ENCODE data around the gene C11orf65. TPM values are rescaled to one million over a fixed set of nuclear protein-coding genes. Genes with fewer than 3 reads are reported as not detected.

The C11orf65 gene
- total and polyA plus RNA-seq, 2 donors (not counting 1 experiment from before 2014, with no cell fraction given) = 0.25 to 1.4 TPM

GRCh38 chr11:108483163-108483562, 15.8 kb upstream of the C11orf65 start:
- Histone ChIP-seq H3K4me3 (ENCODE audit: control extremely low read depth in 1 of 5, extremely low read depth in 1 of 5, insufficient read depth in 1 of 5, low read depth in 2 of 5, low read length in 4 of 5) (no peak overlapping the region), H3K27ac (ENCODE audit: low read length in 2 of 2) (no peak overlapping the region), H3K9me3 (ENCODE audit: control extremely low read depth in 1 of 3, control insufficient read depth in 2 of 3, insufficient read depth in 1 of 3, low read length in 2 of 3) (no peaks in the 10 kb centered on the region), H4K20me1 (ENCODE audit: control insufficient read depth, insufficient read depth, low read length, poor library complexity, severe bottlenecking) (no peaks in the 10 kb centered on the region), H3K36me3 (replicated peaks in 1 of 2; ENCODE audit: control extremely low read depth in 1 of 2, control insufficient read depth in 1 of 2, extremely low read depth in 1 of 2, insufficient read depth in 2 of 2, low read length in 1 of 2) (peaks cover 0 to 2% of the 10 kb centered on the region in 2 experiments), H3K27me3 (replicated peaks in 1 of 4; ENCODE audit: control extremely low read depth in 1 of 4, control insufficient read depth in 3 of 4, insufficient read depth in 4 of 4, low read length in 3 of 4) (no peaks in the 10 kb centered on the region), H2AFZ (ENCODE audit: insufficient read depth, low read depth, low read length, poor library complexity, severe bottlenecking) (no peak overlapping the region), H3K9ac (ENCODE audit: low read length) (no peak overlapping the region), H3K4me1 (ENCODE audit: control insufficient read depth in 2 of 2, insufficient read depth in 2 of 2, low read length in 2 of 2) (no peaks in the 10 kb centered on the region), H3K4me2 (replicated peaks; ENCODE audit: low read depth, low read length, poor library complexity, severe bottlenecking) (no peak overlapping the region), H3K79me2 (ENCODE audit: control insufficient read depth, insufficient read depth, low read length) (no peaks in the 10 kb centered on the region)
- Mint-ChIP-seq H3K4me3 (no peak overlapping the region), H3K4me1 (no peaks in the 10 kb centered on the region), H3K27me3 (no peaks in the 10 kb centered on the region), H3K27ac (no peak overlapping the region), H3K9me3 (ENCODE audit: insufficient read depth) (no peaks in the 10 kb centered on the region)
- ChIA-PET CTCF (no interaction called here), POLR2A (no interaction called here)
- ATAC-seq (ENCODE audit: low read depth) (no peak), DNase-seq (no peak)
- TF ChIP-seq EZH2 (IDR thresholded peaks at IDR 0.05; ENCODE audit: borderline replicate concordance, insufficient read depth, low read depth, low read length, poor library complexity, severe bottlenecking) (no peak), CTCF (IDR thresholded peaks at IDR 0.05) (no peak)
- intact Hi-C loops (cut with micrococcal nuclease) = no loop called here

DNA sequence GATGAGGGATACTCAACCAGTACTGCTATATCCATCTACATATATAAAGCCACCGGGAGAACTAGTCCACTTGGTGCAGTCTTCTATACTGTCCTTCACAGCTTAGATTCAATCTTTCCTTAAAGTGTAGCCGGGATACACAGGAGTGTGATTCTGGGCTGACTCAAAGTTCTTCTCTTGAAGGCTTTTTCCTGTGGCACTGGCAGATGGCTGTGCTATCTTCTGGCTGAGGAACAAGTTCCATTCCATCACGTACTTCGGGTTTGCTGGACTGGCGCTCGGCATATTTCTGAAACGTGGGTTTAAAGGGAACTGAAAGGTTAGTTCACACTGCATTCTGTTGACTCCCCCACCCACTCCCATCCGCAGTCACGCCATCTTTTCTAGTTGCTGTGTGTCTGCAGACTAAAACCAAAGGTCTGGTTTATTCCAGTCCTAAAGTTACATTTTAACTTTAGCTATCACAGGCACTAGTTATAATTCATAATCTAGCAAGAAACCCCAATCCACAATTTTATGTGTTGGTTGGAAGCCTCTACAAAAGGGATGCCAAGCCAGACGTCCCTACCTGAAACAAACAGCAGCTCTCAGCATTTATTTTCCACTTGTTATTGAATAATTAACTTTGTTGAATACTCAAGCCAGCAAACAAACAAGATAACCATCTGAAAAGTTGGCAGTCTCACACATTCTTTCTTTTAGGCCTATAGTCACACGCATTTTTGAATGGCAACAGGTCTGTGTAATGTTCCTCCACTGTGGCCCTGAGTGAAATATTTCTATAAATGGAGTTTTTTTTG, 7.5 kb upstream of the C11orf65 start:
- no peak overlapping the region for H3K27ac Mint-ChIP-seq
- ChIA-PET CTCF (no interaction called here), POLR2A (no interaction called here)
- no peaks in the 10 kb centered on the region for H3K27me3 ChIP-seq (replicated peaks in 1 of 4; ENCODE audit: control extremely low read depth in 1 of 4, control insufficient read depth in 3 of 4, insufficient read depth in 4 of 4, low read length in 3 of 4)
- no peaks in the 10 kb centered on the region for H3K9me3 Mint-ChIP-seq (ENCODE audit: insufficient read depth)
- intact Hi-C loops (cut with micrococcal nuclease) = no loop called here
- no peak overlapping the region for H3K4me3 Mint-ChIP-seq
- H4K20me1 ChIP-seq (ENCODE audit: control insufficient read depth, insufficient read depth, low read length, poor library complexity, severe bottlenecking) = no peaks in the 10 kb centered on the region
- H3K4me1 ChIP-seq (ENCODE audit: control insufficient read depth in 2 of 2, insufficient read depth in 2 of 2, low read length in 2 of 2) = no peaks in the 10 kb centered on the region
- WGBS (ENCODE audit: insufficient coverage) = 97% methylated on average over 4 of the region's 11 CpGs
- DNase-seq = no peak
- TF ChIP-seq EZH2 (IDR thresholded peaks at IDR 0.05; ENCODE audit: borderline replicate concordance, insufficient read depth, low read depth, low read length, poor library complexity, severe bottlenecking) (no peak), CTCF (IDR thresholded peaks at IDR 0.05) (no peak)
- no peaks in the 10 kb centered on the region for H3K36me3 ChIP-seq (replicated peaks in 1 of 2; ENCODE audit: control extremely low read depth in 1 of 2, control insufficient read depth in 1 of 2, extremely low read depth in 1 of 2, insufficient read depth in 2 of 2, low read length in 1 of 2)
- no peak overlapping the region for H2AFZ ChIP-seq (ENCODE audit: insufficient read depth, low read depth, low read length, poor library complexity, severe bottlenecking)
- H3K9me3 ChIP-seq (ENCODE audit: control extremely low read depth in 1 of 3, control insufficient read depth in 2 of 3, insufficient read depth in 1 of 3, low read length in 2 of 3) = no peaks in the 10 kb centered on the region
- H3K27me3 Mint-ChIP-seq = no peaks in the 10 kb centered on the region
- no peak overlapping the region for H3K27ac ChIP-seq (ENCODE audit: low read length in 2 of 2)
- H3K4me1 Mint-ChIP-seq = no peaks in the 10 kb centered on the region
- no peak for ATAC-seq (ENCODE audit: low read depth)
- H3K9ac ChIP-seq (ENCODE audit: low read length) = no peak overlapping the region
- no peaks in the 10 kb centered on the region for H3K79me2 ChIP-seq (ENCODE audit: control insufficient read depth, insufficient read depth, low read length)
- H3K4me2 ChIP-seq (replicated peaks; ENCODE audit: low read depth, low read length, poor library complexity, severe bottlenecking) = no peak overlapping the region
- H3K4me3 ChIP-seq (ENCODE audit: control extremely low read depth in 1 of 5, extremely low read depth in 1 of 5, insufficient read depth in 1 of 5, low read depth in 2 of 5, low read length in 4 of 5) = no peak overlapping the region
